Rectal smooth muscle tissue (tissue), 1 donor: ENCODE measurements around the gene TMEM250.
A peak's percentile ranks its signal among the peaks of the same experiment; 100 is the strongest.

Experiments used
- H3K27ac ChIP-seq: one replicate; pipeline ENCODE4 v1.7.0; 2013; ENCODE audit warnings: low read depth, low read length, inconsistent platforms
- H3K27me3 ChIP-seq: one replicate; pipeline ENCODE4 v1.7.0; 2013; ENCODE audit warnings: low read length; ENCODE audit not compliant: control insufficient read depth, insufficient read depth
- H3K36me3 ChIP-seq: one replicate; pipeline ENCODE4 v1.7.0; 2013; ENCODE audit warnings: low read length; ENCODE audit not compliant: control insufficient read depth, insufficient read depth
- H3K4me1 ChIP-seq: one replicate; pipeline ENCODE4 v1.7.0; 2013; ENCODE audit warnings: low read length; ENCODE audit not compliant: control insufficient read depth, insufficient read depth
- H3K4me3 ChIP-seq: one replicate; pipeline ENCODE4 v1.7.0; 2013; ENCODE audit warnings: low read length
- H3K9ac ChIP-seq: one replicate; pipeline ENCODE4 v1.7.0; 2013; ENCODE audit warnings: low read length

Gene TMEM250

GRCh38 chr9:136084063-136084944 is 34.4 kb downstream of the TMEM250 start:
- Histone ChIP-seq H3K4me1 (peaks cover 59% of the 10 kb centered on the region), H3K4me3 (no peak overlapping the region), H3K36me3 (no peaks in the 10 kb centered on the region), H3K27me3 (no peaks in the 10 kb centered on the region), H3K9ac (no peak overlapping the region), H3K27ac (no peak overlapping the region)

DNA sequence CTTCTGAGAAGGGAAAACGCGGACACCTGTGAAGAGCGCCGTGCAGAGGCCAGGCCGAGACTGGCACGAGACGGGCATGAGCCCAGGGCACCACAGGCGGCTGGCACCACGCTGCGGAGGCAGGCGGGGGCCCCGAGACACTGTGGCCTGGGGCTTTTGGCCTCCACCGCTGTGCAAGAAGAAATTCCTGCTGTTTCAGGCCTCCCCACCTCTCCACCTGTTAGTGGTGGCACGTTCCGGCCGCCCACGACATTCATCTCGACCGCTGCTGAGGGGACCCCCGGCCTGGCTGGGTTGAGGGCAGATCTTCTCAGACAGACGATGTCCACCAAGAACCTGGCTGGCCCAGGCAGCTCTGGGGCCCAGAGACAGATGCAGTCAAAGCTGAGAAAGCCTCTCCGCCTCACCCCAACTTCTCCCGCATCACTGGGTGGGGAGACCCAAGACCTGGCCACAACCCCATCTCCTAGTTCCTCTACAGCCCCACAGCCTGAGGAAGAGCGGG is 35.1 kb downstream of the TMEM250 start:
- H3K4me3 ChIP-seq: no peak overlapping the region
- no peak overlapping the region for H3K27ac ChIP-seq
- no peaks in the 10 kb centered on the region for H3K27me3 ChIP-seq
- H3K4me1 ChIP-seq: peaks cover 60% of the 10 kb centered on the region
- no peaks in the 10 kb centered on the region for H3K36me3 ChIP-seq
- no peak overlapping the region for H3K9ac ChIP-seq

GRCh38 chr9:136082496-136083361 is 35.9 kb downstream of the TMEM250 start:
- Histone ChIP-seq H3K4me1 (peaks cover 52% of the 10 kb centered on the region), H3K9ac (no peak overlapping the region), H3K27ac (peak overlapping the region; percentile 70)

GRCh38 chr9:136081826-136082495 is 36.7 kb downstream of the TMEM250 start:
- H3K9ac ChIP-seq: no peak overlapping the region
- no peak overlapping the region for H3K4me3 ChIP-seq
- no peaks in the 10 kb centered on the region for H3K36me3 ChIP-seq
- peaks cover 48% of the 10 kb centered on the region for H3K4me1 ChIP-seq
- no peaks in the 10 kb centered on the region for H3K27me3 ChIP-seq
- peak overlapping the region; percentile 70 for H3K27ac ChIP-seq

More at GRCh38 chr9:136082496-136083361, 35.9 kb downstream of the TMEM250 start:
- no peaks in the 10 kb centered on the region for H3K27me3 ChIP-seq
- no peaks in the 10 kb centered on the region for H3K36me3 ChIP-seq
- H3K4me3 ChIP-seq: no peak overlapping the region

GRCh38 chr9:136081113-136081825 is 37.4 kb downstream of the TMEM250 start:
- Histone ChIP-seq H3K4me3 (no peak overlapping the region), H3K36me3 (no peaks in the 10 kb centered on the region), H3K4me1 (peaks cover 41% of the 10 kb centered on the region), H3K27me3 (no peaks in the 10 kb centered on the region), H3K9ac (no peak overlapping the region), H3K27ac (peak overlapping the region; percentile 70)

DNA sequence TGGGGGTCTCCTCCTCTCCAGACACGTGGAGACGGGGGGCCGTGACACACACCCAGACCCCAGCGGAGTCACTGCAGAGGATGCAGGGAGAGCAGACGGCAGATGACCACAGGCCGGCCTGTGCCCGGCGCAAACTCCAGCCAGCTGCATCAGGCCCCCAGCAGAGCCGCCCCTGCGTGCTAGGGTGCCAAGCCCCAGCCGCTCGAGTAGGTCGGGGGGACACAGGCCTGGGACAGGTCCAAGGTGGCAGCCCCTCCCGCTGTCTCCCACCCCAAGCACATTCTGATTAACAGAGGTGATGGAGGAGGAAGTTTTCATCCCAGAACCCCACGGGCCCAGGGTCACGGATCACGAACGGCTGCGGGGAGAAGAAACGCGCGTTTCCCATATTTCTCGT is 38.0 kb downstream of the TMEM250 start:
- Histone ChIP-seq H3K9ac (no peak overlapping the region), H3K4me3 (no peak overlapping the region), H3K36me3 (no peaks in the 10 kb centered on the region), H3K4me1 (peaks cover 39% of the 10 kb centered on the region), H3K27me3 (no peaks in the 10 kb centered on the region), H3K27ac (peak overlapping the region; percentile 70)

GRCh38 chr9:136079916-136080246 is 38.8 kb downstream of the TMEM250 start:
- Histone ChIP-seq H3K9ac (no peak overlapping the region), H3K27ac (peak overlapping the region; percentile 60), H3K27me3 (no peaks in the 10 kb centered on the region), H3K36me3 (no peaks in the 10 kb centered on the region), H3K4me3 (no peak overlapping the region), H3K4me1 (peaks cover 39% of the 10 kb centered on the region)

DNA sequence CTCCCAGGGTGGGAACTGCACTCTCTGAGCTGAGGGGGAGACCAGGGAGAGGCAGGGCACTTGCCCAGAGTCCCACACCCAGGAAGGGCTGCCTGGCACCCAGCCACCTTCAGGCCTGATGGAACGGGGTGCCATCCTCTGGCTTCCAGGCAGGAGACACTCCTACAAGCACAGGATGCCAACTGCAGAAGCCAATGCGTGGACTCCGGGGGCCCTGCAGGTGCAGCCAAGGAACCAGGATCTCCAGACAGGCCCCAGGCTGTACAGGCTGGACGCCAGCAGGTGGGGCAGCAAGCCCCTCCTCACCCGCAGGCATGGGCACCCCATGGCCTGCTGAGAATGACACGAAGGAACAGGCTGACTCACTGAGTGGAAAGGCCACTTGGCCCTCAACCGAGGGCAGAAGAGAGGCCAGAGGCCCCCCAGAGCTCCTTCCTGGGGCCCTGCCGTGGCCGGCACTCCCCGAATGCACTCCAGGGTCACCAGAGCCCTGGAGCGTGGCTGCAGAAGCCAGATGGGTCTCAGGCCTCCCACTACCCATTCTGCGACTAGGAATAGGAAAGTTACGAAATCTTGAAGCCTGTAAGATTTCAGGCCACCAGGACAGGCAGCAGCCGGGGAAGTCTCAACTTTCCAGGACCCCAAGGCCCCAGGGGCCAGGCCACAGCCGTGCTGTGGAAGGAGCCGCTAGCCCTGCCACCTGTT is 39.3 kb downstream of the TMEM250 start:
- Histone ChIP-seq H3K4me1 (peaks cover 36% of the 10 kb centered on the region), H3K4me3 (no peak overlapping the region), H3K36me3 (no peaks in the 10 kb centered on the region), H3K27me3 (no peaks in the 10 kb centered on the region), H3K9ac (no peak overlapping the region), H3K27ac (peak overlapping the region; percentile 60)

DNA sequence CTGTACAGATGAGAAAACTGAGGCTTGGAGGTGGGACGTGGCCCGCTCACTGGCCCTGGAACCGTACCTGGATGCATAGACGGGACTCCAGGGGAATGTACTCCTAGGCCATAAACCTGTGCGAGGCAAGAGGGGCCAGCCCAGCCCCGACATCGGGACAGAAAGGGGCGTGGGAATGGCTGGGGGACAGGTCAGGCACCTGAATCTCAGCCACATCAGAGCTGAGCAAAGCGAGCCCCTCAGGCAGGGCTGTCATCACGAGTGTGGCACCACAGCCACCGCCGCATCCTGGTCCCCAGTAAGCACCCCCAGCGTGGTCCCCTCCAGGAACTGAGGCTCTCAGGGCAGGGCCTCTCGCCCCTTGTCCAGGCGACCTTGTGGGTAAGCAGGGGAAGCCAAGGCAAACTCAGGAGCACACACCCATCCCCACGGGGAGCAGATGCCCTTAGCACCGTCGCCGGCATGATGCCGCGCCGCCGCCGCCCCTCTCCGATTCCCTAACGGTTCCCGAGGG is 40.1 kb downstream of the TMEM250 start:
- Histone ChIP-seq H3K4me3 (no peak overlapping the region), H3K4me1 (peaks cover 36% of the 10 kb centered on the region), H3K36me3 (no peaks in the 10 kb centered on the region), H3K9ac (no peak overlapping the region), H3K27me3 (no peaks in the 10 kb centered on the region), H3K27ac (peak overlapping the region; percentile 60)

DNA sequence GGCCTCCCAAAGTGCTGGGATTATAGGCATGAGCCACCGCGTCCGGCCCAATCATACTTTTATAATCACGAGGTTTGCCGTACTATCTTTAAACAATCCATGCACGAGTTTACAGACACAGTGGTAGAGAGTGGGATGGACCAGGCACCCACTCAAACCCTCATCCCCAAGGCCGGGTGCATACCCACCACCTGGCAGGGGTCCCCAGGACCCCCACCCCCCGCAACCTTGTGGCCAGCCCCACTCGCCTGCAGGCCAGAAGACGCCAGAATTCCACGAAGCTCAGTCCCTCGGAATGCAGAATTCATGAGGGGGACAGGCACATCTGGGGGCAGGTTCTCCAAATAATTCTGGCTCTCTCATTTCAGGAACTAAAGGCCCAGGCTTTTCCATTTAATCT is 40.7 kb downstream of the TMEM250 start:
- H3K27ac ChIP-seq: peak overlapping the region; percentile 60

DNA sequence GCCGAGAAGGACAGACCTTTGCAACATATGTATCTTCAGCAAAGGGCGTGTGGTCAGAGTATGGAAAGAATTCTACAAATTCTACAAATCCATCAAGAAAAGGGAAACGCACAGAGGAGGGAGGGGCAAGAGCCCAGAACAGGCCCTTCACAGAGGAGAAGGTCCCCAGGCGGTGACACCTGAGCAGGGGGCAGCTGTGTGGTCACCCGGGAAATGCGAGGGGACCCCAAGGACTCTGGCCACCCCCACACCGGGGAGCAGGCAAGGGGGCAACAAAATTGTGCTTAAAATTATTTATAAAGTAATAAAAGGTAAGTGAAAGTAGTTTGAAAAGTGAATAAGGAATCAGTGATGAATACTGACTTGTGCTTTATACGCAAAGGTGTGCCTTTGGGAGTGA is 41.2 kb downstream of the TMEM250 start:
- Histone ChIP-seq H3K4me3 (no peak overlapping the region), H3K4me1 (peaks cover 28% of the 10 kb centered on the region), H3K27ac (peak overlapping the region; percentile 60), H3K9ac (no peak overlapping the region), H3K27me3 (no peaks in the 10 kb centered on the region), H3K36me3 (no peaks in the 10 kb centered on the region)

More for the DNA sequence above, 40.7 kb downstream of the TMEM250 start:
- no peak overlapping the region for H3K9ac ChIP-seq
- H3K27me3 ChIP-seq: no peaks in the 10 kb centered on the region
- H3K4me3 ChIP-seq: no peak overlapping the region
- H3K36me3 ChIP-seq: no peaks in the 10 kb centered on the region
- H3K4me1 ChIP-seq: peaks cover 34% of the 10 kb centered on the region
